Liver (tissue), 9 donors: ENCODE results near the gene PRXL2A. TPM values are rescaled to one million over a fixed set of nuclear protein-coding genes. Genes with fewer than 3 reads are reported as not detected.
A peak's percentile ranks its signal among the peaks of the same experiment; 100 is the strongest.

Experiments
- DNase-seq: peaks from one replicate; pipeline ENCODE4 v3.0.0-alpha.2; 2017; ENCODE audit warnings: low spot score
- H3K27ac ChIP-seq, 2 donors: one replicate each; pipeline ENCODE4 v1.7.0; 2013; ENCODE audit warnings: inconsistent platforms in 2 of 2, low read length in 2 of 2, control low read depth in 1 of 2, low read depth in 1 of 2, mild to moderate bottlenecking in 1 of 2
- H3K27me3 ChIP-seq, 4 donors: one replicate each; pipeline versions ENCODE4 v1.6.1 to v1.7.0; 2013; ENCODE audit warnings: low read length in 3 of 4, inconsistent platforms in 1 of 4, mild to moderate bottlenecking in 1 of 4, moderate library complexity in 1 of 4; ENCODE audit not compliant: control insufficient read depth in 4 of 4, insufficient read depth in 4 of 4
- H3K36me3 ChIP-seq, 4 donors: one replicate each; pipeline versions ENCODE4 v1.6.1 to v1.7.0; 2013; ENCODE audit warnings: low read length in 3 of 4, mild to moderate bottlenecking in 3 of 4, low read depth in 1 of 4, moderate library complexity in 1 of 4; ENCODE audit not compliant: control insufficient read depth in 4 of 4, insufficient read depth in 3 of 4
- H3K4me1 ChIP-seq, 4 donors: one replicate each; pipeline versions ENCODE4 v1.6.1 to v1.7.0; 2013; ENCODE audit warnings: low read length in 3 of 4, mild to moderate bottlenecking in 3 of 4, moderate library complexity in 1 of 4; ENCODE audit not compliant: control insufficient read depth in 4 of 4, insufficient read depth in 4 of 4
- H3K4me3 ChIP-seq, 3 donors: one replicate each; pipeline versions ENCODE4 v1.6.1 to v1.7.0; 2013; ENCODE audit warnings: low read length in 3 of 3, control low read depth in 1 of 3, low read depth in 1 of 3, mild to moderate bottlenecking in 1 of 3
- H3K9ac ChIP-seq, 2 donors: one replicate each; pipeline ENCODE4 v1.7.0; 2013; ENCODE audit warnings: low read length in 2 of 2, mild to moderate bottlenecking in 2 of 2, moderate library complexity in 2 of 2, control low read depth in 1 of 2, low read depth in 1 of 2
- H3K9me3 ChIP-seq, 4 donors: one replicate each; pipeline versions ENCODE4 v1.6.1 to v1.7.0; 2013; ENCODE audit warnings: low read length in 3 of 4; ENCODE audit not compliant: control insufficient read depth in 4 of 4
- FOXA1 ChIP-seq: IDR thresholded peaks from 2 replicates; pipeline ENCODE4 v1.6.1; 2016; ENCODE audit warnings: antibody characterized with exemption
- GABPA ChIP-seq, 2 donors: IDR thresholded peaks in 1 of 2; conservative IDR thresholded peaks in 1 of 2; 2 replicates each; pipeline ENCODE4 v1.6.1; 2016; ENCODE audit warnings: antibody characterized with exemption in 2 of 2, mild to moderate bottlenecking in 1 of 2, moderate library complexity in 1 of 2
- HNF4A ChIP-seq, 2 donors: conservative IDR thresholded peaks; 2 replicates each; pipeline ENCODE4 v1.6.1; 2016; ENCODE audit warnings: antibody characterized with exemption in 2 of 2, mild to moderate bottlenecking in 2 of 2
- HNF4G ChIP-seq: IDR thresholded peaks from 2 replicates; pipeline ENCODE4 v1.6.1; 2016; ENCODE audit warnings: antibody characterized with exemption
- JUND ChIP-seq, 2 donors: IDR thresholded peaks; 2 replicates each; pipeline ENCODE4 v1.6.1; 2016; ENCODE audit warnings: antibody characterized with exemption in 2 of 2
- NR2F2 ChIP-seq: IDR thresholded peaks from 2 replicates; pipeline ENCODE4 v1.6.1; 2016; ENCODE audit warnings: antibody characterized with exemption
- SP1 ChIP-seq: IDR thresholded peaks from 2 replicates; pipeline ENCODE4 v1.6.1; 2018; ENCODE audit warnings: antibody characterized with exemption, mild to moderate bottlenecking
- YY1 ChIP-seq: IDR thresholded peaks from 2 replicates; pipeline ENCODE4 v1.6.1; 2016; ENCODE audit warnings: antibody characterized with exemption, mild to moderate bottlenecking
- WGBS: extraction: QIAGEN DNeasy Blood & Tissue Kit; methylation state at CpG from one replicate; pipeline ENCODE4 v1.1.7; 2013; 5-methylcytosine and 5-hydroxymethylcytosine counted together
- polyA plus RNA-seq, 2 donors: library from polyadenylated mRNA; stranded (reverse) in 1 of 2; unstranded in 1 of 2; fragments of 200-250 nt in 1 of 2; fragments of >200 nt in 1 of 2; fragmentation: Nextera tagmentation in 1 of 2; extraction: Ambion mirVana in 1 of 2; gene quantifications; one replicate each; pipeline versions ENCODE4 v1.2.1 to v1.2.3, GENCODE V29; 2013 to 2015
- total RNA-seq, 2 donors: library from RNA; depleted of rRNA; stranded (reverse); fragments of >200 nt; gene quantifications; one replicate each; pipeline ENCODE4 v1.2.3, GENCODE V29; 2014
- TF ChIP-seq, protein P1 (sequence below): IDR thresholded peaks from 2 replicates; pipeline ENCODE4 v1.6.1; 2016; ENCODE audit warnings: antibody characterized with exemption
- TF ChIP-seq, protein P2 (sequence below): IDR thresholded peaks from 2 replicates; pipeline ENCODE4 v1.6.1; 2016; ENCODE audit warnings: antibody characterized with exemption
- TF ChIP-seq, protein P3 (sequence below): IDR thresholded peaks from 2 replicates; pipeline ENCODE4 v1.6.1; 2016; ENCODE audit warnings: antibody characterized with exemption, mild to moderate bottlenecking
- TF ChIP-seq, protein P4 (sequence below): fragments of 150-350 bp; IDR thresholded peaks from 2 replicates; pipeline ENCODE4 v1.5.1; 2017; ENCODE audit warnings: improper control_type of control experiment, low read depth, low read length; ENCODE audit not compliant: missing input control
- TF ChIP-seq, protein P5 (sequence below): IDR thresholded peaks from 2 replicates; pipeline ENCODE4 v1.6.1; 2016; ENCODE audit warnings: antibody characterized with exemption
- donor health status: healthy.
- donor health status: healthy.
- donor health status: healthy.
- donor health status: healthy.
- donor health status: healthy.

PRXL2A gene
- total and polyA plus RNA-seq, 4 donors = 48.5 to 87.4 (median 54.1) TPM

DNA sequence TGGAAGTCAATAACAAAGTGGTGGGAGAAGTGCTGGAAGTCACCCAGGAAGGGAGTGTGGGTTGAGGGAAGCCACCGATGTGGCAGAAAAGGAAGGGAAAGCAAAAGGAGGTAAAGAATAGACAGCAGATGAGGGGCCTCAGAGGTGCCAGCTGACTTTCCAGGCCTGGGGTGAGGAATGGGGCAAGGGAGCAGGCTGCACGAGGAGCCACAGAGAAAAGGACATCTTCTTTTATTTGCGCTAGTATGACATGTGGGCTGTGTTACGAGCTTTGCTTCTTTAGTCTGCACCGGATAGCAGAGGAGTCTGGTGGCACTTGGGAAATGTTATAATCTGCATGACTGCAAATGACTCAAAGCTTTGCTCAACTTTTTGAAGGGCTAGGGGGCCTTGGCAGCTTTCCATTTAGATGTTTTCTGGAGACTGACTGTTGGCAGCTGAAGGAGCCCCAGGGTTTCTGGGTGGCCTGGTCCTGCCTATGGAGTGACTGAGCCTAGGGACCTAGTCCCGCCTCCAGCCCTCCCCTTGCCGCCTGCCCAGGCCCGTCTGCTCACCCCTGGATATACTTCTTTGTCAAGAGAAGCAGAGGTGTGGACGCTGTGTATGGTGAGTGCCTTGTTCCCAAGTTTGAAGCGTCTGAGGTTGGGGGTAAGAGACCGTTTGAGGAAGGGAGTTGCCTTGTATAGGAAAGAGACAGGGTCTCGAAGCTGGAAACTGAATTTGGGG is 5.1 kb downstream of the PRXL2A start:
- H3K27me3 ChIP-seq = no peaks in the 10 kb centered on the region
- H3K9ac ChIP-seq = no peak overlapping the region
- peak overlapping the region; percentile 58 to 73 for H3K27ac ChIP-seq
- 84% methylated on average over 12 of the region's 12 CpGs for WGBS
- peaks cover 21 to 78% (median 58%) of the 10 kb centered on the region in 4 donors for H3K4me1 ChIP-seq
- no peaks in the 10 kb centered on the region for H3K9me3 ChIP-seq
- no peak overlapping the region for H3K4me3 ChIP-seq
- no peaks in the 10 kb centered on the region for H3K36me3 ChIP-seq
- TF ChIP-seq, protein P1, sequence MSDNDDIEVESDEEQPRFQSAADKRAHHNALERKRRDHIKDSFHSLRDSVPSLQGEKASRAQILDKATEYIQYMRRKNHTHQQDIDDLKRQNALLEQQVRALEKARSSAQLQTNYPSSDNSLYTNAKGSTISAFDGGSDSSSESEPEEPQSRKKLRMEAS = no peak
- TF ChIP-seq, protein P2, sequence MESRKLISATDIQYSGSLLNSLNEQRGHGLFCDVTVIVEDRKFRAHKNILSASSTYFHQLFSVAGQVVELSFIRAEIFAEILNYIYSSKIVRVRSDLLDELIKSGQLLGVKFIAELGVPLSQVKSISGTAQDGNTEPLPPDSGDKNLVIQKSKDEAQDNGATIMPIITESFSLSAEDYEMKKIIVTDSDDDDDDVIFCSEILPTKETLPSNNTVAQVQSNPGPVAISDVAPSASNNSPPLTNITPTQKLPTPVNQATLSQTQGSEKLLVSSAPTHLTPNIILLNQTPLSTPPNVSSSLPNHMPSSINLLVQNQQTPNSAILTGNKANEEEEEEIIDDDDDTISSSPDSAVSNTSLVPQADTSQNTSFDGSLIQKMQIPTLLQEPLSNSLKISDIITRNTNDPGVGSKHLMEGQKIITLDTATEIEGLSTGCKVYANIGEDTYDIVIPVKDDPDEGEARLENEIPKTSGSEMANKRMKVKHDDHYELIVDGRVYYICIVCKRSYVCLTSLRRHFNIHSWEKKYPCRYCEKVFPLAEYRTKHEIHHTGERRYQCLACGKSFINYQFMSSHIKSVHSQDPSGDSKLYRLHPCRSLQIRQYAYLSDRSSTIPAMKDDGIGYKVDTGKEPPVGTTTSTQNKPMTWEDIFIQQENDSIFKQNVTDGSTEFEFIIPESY = no peak
- TF ChIP-seq HNF4G = no peak
- TF ChIP-seq, protein P3, sequence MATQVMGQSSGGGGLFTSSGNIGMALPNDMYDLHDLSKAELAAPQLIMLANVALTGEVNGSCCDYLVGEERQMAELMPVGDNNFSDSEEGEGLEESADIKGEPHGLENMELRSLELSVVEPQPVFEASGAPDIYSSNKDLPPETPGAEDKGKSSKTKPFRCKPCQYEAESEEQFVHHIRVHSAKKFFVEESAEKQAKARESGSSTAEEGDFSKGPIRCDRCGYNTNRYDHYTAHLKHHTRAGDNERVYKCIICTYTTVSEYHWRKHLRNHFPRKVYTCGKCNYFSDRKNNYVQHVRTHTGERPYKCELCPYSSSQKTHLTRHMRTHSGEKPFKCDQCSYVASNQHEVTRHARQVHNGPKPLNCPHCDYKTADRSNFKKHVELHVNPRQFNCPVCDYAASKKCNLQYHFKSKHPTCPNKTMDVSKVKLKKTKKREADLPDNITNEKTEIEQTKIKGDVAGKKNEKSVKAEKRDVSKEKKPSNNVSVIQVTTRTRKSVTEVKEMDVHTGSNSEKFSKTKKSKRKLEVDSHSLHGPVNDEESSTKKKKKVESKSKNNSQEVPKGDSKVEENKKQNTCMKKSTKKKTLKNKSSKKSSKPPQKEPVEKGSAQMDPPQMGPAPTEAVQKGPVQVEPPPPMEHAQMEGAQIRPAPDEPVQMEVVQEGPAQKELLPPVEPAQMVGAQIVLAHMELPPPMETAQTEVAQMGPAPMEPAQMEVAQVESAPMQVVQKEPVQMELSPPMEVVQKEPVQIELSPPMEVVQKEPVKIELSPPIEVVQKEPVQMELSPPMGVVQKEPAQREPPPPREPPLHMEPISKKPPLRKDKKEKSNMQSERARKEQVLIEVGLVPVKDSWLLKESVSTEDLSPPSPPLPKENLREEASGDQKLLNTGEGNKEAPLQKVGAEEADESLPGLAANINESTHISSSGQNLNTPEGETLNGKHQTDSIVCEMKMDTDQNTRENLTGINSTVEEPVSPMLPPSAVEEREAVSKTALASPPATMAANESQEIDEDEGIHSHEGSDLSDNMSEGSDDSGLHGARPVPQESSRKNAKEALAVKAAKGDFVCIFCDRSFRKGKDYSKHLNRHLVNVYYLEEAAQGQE = no peak
- TF ChIP-seq, protein P4, sequence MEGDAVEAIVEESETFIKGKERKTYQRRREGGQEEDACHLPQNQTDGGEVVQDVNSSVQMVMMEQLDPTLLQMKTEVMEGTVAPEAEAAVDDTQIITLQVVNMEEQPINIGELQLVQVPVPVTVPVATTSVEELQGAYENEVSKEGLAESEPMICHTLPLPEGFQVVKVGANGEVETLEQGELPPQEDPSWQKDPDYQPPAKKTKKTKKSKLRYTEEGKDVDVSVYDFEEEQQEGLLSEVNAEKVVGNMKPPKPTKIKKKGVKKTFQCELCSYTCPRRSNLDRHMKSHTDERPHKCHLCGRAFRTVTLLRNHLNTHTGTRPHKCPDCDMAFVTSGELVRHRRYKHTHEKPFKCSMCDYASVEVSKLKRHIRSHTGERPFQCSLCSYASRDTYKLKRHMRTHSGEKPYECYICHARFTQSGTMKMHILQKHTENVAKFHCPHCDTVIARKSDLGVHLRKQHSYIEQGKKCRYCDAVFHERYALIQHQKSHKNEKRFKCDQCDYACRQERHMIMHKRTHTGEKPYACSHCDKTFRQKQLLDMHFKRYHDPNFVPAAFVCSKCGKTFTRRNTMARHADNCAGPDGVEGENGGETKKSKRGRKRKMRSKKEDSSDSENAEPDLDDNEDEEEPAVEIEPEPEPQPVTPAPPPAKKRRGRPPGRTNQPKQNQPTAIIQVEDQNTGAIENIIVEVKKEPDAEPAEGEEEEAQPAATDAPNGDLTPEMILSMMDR = no peak
- no peak for TF ChIP-seq HNF4A (conservative IDR thresholded peaks at IDR 0.05)
- TF ChIP-seq, protein P5, sequence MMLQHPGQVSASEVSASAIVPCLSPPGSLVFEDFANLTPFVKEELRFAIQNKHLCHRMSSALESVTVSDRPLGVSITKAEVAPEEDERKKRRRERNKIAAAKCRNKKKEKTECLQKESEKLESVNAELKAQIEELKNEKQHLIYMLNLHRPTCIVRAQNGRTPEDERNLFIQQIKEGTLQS = no peak
- TF ChIP-seq FOXA1 = no peak
- TF ChIP-seq JUND (IDR thresholded peaks at IDR 0.05) = no peak
- TF ChIP-seq SP1 = no peak
- TF ChIP-seq NR2F2 = no peak
- no peak for DNase-seq

DNA sequence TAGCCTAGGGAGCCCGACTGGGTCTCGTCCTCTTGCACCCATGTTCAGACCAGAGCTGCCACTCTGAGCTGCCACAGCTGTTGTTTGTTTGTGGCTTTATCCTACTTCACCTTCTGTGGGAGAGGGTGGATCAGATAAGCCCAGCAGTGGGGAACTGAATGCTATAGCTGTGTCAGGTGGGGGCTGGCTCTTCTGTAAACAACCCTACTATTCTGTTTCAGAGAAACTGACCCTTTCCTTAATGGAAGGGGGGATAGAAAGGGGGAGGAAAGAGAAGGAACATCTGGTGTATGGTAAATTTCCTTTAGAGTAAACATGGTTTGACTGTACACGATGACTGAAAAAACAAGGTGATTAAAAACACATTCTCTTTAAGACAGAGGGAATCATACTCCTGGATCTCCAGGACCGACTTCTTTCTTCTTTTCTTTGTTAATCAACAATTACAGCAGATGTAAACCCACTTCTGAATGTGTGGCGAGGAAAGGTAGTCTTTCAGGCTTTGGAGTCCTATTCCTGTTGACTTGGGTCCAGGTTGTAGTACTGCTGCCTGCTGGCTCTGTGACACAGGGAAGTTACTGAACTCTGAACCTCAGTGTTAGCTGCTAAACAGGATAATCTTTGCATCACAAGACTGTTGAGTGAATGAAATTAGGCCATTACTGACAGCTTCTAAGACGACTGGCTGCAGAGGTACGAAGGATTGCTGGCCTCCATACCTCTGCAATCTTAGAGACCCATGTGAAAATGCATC is 6.0 kb downstream of the PRXL2A start:
- WGBS = 36% methylated on average over 7 of the region's 7 CpGs
- no peak overlapping the region for H3K4me3 ChIP-seq
- H3K36me3 ChIP-seq = no peaks in the 10 kb centered on the region
- peak overlapping the region; percentile 58 to 73 for H3K27ac ChIP-seq
- peaks cover 21 to 69% (median 52%) of the 10 kb centered on the region in 4 donors for H3K4me1 ChIP-seq
- H3K27me3 ChIP-seq = no peaks in the 10 kb centered on the region
- no peak for DNase-seq
- H3K9me3 ChIP-seq = no peaks in the 10 kb centered on the region
- no peak overlapping the region for H3K9ac ChIP-seq
- TF ChIP-seq SP1 (peak; percentile 75), JUND (IDR thresholded peaks at IDR 0.05) (peak in 1 of 2 donors; percentile 70), GABPA (IDR thresholded peaks at IDR 0.05 in 1 of 2, conservative IDR thresholded peaks at IDR 0.05 in 1 of 2) (no peak), YY1 (peak; percentile 47), HNF4A (conservative IDR thresholded peaks at IDR 0.05) (peak; percentile 92 to 96), FOXA1 (peak; percentile 37), NR2F2 (no peak)
- TF ChIP-seq, protein P1 = peak; percentile 83
- TF ChIP-seq, protein P3 = peak; percentile 37
- TF ChIP-seq, protein P4 = no peak
